Daoy (cell line): ENCODE data around the gene GSC2. TPM values are rescaled to one million over a fixed set of nuclear protein-coding genes. Genes with fewer than 3 reads are reported as not detected.

Experiments
- DNase-seq: peaks from one replicate; pipeline ENCODE4 v3.0.0-alpha.2; 2015; ENCODE audit warnings: low read depth
- total RNA-seq: library from RNA; depleted of rRNA; stranded (reverse); fragments of >200 nt; shearing (Covaris generic); gene quantifications from 2 replicates; pipeline ENCODE4 v1.2.3, GENCODE V29; 2014; rRNA removed

The GSC2 gene
- total RNA-seq, 1 experiment from 2014 or later, result not detected

GRCh38 chr22:19097518-19097917, 52.6 kb downstream of the GSC2 start:
- DNase-seq, result no peak

Other genes starting within 250 kb of the GSC2 start
- 0.80 TPM in 1 of 2 replicates, not detected in the other for gene DGCR6, start 244.0 kb downstream of the GSC2 start, total RNA-seq
- 0.11 TPM in 1 of 2 replicates, not detected in the other for gene PRODH, start 214.0 kb downstream of the GSC2 start, total RNA-seq
- 24.4 and 24.5 TPM in 2 replicates for gene DGCR2, start 27.9 kb downstream of the GSC2 start, total RNA-seq
- not detected in 2 replicates for gene TSSK2, start 19.0 kb downstream of the GSC2 start, total RNA-seq
- gene ESS2, start 5.6 kb downstream of the GSC2 start, total RNA-seq, result 18.1 and 24.8 TPM in 2 replicates
- gene SLC25A1, start 28.4 kb upstream of the GSC2 start, total RNA-seq, result 53.4 and 57.9 TPM in 2 replicates
- gene CLTCL1, start 141.4 kb upstream of the GSC2 start, total RNA-seq, result 1.7 and 3.2 TPM in 2 replicates